HG03175 (cell line): ENCODE results near the gene HOXD10.

Source experiments
- ATAC-seq: cut with Tn5 transposase; IDR thresholded peaks from one replicate; pipeline ENCODE4 v1.9.1; 2021; ENCODE audit warnings: mild to moderate bottlenecking, moderate library complexity; ENCODE audit not compliant: unreplicated experiment

HOXD10 gene

DNA sequence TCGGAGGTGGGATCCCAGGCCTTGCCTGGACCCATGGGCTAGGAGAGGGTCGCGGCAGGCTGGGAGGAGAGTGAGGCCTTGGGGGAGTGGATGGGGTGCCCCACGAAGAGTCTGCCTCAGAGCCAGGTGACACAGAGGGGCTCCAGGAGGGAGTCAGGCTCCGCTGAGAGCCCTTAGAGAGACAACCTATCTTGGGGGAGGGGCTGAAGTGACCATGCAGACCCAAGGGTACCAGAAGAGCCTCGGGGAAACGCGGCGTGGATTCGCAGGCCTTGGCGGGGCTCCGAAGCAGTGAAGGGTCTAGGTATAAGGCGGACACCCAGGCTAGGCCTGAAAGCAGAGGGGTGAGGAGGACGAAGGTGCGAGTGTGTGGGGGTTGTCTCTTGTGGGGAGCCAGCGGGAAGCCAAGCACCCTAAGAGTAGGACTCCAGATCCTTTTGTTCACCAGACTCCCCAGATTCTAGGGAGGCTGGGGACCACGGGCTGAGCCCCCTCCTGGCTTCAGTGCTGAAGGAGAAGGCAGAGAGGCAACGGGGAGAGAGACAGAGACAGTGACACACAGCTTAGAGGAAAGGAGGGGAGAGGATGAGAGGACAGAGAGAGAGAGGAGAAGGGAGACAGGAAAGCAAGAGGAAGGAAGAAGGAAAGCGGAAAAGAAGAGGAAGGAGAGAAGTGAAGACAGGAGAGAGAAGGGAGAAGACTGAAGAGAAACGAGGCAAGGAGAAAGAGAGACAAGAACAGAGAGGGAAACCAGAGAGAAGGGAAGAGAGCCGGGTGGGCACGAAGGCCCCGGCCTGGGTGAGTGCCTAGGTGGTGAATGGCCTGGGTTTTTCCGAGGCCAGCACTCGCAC lies 10.6 kb upstream of the HOXD10 start:
- ATAC-seq, result no peak

- ATAC-seq, result no peak
Observed at GRCh38 chr2:176106581-176107539, 9.7 kb upstream of the HOXD10 start, which contains the start of gene HOXD11. Gene HOXD11 (plus strand): TSS chr2:176107280. CDS start chr2:176107356, 76 bp downstream.

- ATAC-seq, result no peak
Observed at GRCh38 chr2:176107731-176108181, 8.8 kb upstream of the HOXD10 start.

DNA sequence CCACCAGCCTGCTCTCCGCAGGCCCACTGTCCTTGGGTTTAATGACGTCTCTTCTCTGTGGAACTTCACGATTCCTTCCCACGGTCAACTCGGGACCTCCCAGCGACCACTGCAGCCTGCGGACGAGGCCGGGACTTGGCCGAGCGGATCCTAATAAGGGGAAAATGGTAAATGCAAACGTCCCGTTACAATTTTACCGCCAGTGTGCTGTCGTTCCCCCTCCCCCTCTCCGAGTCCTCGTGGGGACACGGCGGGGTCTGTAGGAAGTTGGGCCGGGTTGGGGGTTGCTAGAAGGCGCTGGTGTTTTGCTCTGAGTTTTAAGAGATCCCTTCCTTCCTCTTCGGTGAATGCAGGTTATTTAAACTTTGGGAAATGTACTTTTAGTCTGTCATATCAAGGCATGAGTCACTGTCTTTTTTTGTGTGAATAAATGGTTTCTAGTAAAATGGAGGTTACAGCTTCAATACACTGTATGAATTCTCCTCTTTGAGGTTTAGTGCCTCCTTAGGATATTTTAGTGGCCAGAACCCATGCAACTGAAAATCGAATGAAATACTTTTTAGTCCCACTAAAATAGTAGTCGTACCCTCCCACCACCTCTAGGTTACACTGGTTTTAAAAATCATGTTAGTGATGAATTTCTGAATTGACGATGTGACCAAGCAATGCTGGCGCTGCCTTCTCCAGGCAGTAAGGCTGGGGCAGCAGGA lies 7.2 kb upstream of the HOXD10 start:
- ATAC-seq, result no peak

DNA sequence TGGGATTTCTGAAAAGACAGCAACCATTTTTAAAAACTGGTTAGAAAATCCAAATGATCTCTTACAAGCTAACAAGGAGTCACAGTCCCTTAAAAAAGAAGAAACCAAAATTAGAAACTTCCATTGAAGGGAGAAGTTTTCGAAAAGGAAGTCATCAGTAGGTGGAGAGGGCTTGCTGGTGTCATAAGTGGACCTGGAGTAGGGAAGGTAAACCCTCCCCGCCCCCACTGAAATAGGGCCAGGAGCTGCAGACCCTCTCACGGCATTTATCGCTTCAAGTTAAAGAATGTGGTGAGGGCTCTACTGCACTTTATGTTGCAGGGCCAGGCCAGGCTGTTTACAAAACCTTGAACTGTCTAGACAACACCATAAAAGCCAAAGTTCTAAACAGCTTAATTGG lies 6.6 kb upstream of the HOXD10 start:
- no peak for ATAC-seq

GRCh38 chr2:176110415-176111308 lies 5.9 kb upstream of the HOXD10 start:
- no peak for ATAC-seq

- ATAC-seq, result no peak
Observed at GRCh38 chr2:176111309-176111663, 5.3 kb upstream of the HOXD10 start.

- ATAC-seq, result no peak
Observed at GRCh38 chr2:176111846-176112374, 4.7 kb upstream of the HOXD10 start.

DNA sequence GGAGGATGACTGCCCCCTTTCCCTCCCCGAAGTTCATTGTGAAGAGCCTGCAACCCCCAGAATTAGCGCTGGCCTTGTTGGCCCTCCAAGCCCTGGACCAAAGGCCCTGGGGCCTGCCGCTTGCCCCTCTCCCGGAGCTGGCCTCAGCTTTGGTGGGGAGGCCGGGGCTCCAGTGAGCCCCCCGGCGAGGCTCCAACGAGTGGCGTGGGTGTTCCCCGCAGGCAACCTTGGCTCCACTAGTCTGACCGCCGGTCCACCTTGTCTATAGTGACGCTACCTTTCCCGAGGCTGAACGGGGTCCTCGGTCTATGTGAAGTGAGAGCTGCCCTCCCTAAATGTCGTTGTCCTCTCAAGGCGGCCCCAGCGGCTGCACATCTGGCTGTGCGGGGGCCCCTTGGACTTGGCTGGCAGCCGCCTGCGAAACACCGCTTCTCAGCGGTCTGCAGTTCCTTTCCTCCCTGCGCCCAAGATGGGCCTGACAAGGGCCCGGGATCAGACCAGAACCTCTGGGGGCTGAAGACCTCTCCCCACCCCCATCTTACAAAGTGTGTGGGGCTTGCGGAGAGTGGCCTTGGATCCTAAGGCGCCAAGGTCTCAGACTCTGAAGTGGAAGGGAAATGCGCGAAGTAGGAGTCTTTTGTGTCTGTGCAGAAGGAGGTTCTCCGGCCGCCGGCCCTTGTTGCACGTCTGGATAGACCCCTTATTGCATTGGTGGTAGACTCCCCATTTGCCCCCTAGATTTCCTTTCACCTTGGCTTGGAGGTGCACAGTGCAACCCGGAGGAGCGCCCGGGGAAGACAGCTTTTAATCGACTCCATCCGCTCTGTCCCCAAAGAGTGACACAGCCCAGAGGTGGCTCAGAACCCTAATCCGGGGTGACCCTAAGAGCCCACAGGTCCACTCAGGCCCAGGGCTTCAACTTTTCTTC lies 3.9 kb upstream of the HOXD10 start:
- no peak for ATAC-seq

- no peak for ATAC-seq
Observed at GRCh38 chr2:176114120-176114929, 2.3 kb upstream of the HOXD10 start.

DNA sequence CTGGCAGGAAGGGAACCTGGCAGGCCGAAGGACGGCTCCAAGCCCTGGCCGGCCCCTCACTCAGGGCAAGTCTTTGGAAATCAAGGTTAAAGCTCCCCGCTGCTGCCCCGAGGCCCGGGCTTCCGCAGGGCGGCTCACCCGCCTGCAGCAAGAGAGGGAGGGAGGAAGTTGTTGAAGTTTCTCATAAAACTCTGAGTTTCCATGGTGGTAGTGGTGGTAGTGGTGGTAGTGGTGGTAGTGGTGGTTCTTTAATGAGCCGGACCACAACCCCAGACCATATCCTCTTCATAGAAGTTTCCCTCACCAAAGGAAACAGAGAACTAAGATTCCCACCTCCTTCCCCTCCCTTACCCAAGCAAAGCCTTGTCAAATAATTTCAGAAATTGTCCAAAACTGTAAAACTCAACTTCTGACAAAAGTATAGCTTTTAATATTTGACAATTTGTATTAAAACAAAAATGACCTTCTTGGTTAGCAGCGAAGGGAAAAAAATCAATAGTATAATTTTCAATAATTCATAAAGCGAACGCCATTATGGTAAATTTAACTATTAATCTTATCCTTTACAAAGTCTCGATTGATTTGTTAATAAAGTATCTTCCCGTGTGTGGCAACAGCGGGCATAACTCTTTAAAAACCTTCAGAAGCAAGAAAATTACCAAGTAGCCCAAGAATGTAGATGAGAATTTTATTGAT lies 1.5 kb upstream of the HOXD10 start:
- ATAC-seq, result no peak

GRCh38 chr2:176117162-176117822 lies 714 bp downstream of the HOXD10 start:
- ATAC-seq, result no peak

- ATAC-seq, result no peak
Observed at GRCh38 chr2:176117823-176118371, 1.3 kb downstream of the HOXD10 start.

DNA sequence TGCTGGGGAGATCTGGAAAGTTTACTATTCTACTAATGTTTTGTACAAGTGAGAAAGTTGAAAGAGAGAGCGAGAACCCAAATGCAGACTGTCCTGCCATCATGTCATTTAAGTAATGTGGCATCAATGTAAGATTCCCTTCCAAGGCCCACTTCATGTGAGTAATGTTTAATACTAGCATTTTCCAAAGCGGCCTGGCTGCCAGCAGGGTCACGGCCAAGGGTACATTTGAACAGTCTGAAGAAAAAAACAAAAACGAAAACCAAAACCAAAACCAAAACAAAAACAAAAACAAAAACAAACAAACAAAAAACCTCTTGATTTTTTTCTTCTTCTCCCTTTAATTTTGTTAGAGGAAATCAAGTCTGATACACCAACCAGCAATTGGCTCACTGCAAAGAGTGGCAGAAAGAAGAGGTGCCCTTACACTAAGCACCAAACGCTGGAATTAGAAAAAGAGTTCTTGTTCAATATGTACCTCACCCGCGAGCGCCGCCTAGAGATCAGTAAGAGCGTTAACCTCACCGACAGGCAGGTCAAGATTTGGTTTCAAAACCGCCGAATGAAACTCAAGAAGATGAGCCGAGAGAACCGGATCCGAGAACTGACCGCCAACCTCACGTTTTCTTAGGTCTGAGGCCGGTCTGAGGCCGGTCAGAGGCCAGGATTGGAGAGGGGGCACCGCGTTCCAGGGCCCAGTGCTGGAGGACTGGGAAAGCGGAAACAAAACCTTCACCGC lies 2.2 kb downstream of the HOXD10 start:
- ATAC-seq, result no peak

DNA sequence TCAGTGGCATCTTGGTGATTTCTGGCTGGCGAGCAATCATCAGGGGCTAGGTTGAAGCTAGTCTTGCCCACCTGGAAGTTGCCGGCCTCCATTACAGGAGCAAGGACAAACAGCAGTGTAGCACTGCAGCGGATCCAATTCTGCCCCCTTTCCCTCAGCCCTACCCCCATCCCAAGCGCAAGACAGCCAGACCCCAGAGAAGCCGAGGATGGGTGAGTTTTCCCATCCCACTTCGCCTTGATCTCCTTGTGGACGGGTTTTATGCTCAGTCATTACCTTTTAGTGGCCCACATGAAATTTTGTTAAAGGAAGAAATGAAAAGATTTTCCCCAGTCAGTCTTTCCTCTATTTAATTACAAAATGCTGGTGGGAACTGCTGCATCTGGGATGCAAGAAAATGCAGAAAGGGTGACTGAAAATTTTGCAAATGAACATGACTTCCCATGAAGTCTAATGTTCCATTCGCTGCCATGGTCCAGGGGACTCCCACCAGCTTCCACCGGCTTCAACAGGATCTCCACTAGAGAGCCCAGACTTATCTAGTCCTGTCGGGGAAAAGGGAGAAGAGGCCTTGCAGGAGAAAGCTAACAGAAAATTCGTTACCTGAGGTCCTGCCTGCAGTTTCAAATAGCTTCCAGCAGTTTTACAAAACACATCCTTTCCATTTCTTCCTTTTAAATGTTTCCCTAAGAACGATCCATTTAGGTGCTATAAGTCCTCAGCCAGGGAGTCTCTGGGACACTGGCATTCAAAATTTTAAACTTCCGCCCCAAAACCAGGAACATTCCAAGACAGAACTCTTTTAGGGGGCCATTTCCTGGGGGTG lies 4.0 kb downstream of the HOXD10 start:
- no peak for ATAC-seq
